Right ventricle myocardium superior (tissue), 1 donor: ENCODE measurements around the gene NANOS1. TPM values are rescaled to one million over a fixed set of nuclear protein-coding genes. Genes with fewer than 3 reads are reported as not detected.

ENCODE experiments used
- ATAC-seq: fragments of 200-7000 bp; cut with Tn5 transposase; one replicate; pipeline ENCODE4 v1.9.1; 2020; ENCODE audit warnings: mild to moderate bottlenecking; ENCODE audit not compliant: poor library complexity
- DNase-seq: peaks from one replicate; pipeline ENCODE4 v3.0.0-alpha.2; 2020
- intact Hi-C: fragments of 100-400 bp; cut with DNase I; formaldehyde crosslinking; loops from one replicate; pipeline ENCODE4 v1.11.2; 2022
- total RNA-seq: library from RNA; stranded (reverse); fragmentation: NEBNext Ultra II Directional; extraction: Animal tissue kit (Norgen Biotek cat#: 25700); gene quantifications from one replicate; pipeline ENCODE4 v1.2.1, GENCODE V29; 2021
- donor health status: DM: no; HTN: yes; CAD: no; lungs with severe emphysema.

NANOS1 gene
- total RNA-seq, 1 donor from 2014 or later: 10.0 TPM

- intact Hi-C loops: no loop called here
- no peak for ATAC-seq
These were observed 16.0 kb downstream of the NANOS1 start for GRCh38 chr10:119045561-119045960.

GRCh38 chr10:119049361-119049760 is 19.8 kb downstream of the NANOS1 start:
- intact Hi-C loops: no loop called here
- ATAC-seq: no peak
- DNase-seq: no peak

More at GRCh38 chr10:119045561-119045960, 16.0 kb downstream of the NANOS1 start:
- DNase-seq: no peak

- no peak for DNase-seq
- intact Hi-C loops: no loop called here
- no peak for ATAC-seq
These were observed 20.3 kb downstream of the NANOS1 start for GRCh38 chr10:119049777-119050176.

GRCh38 chr10:119051775-119052174 is 22.3 kb downstream of the NANOS1 start:
- intact Hi-C loops: no loop called here
- DNase-seq (no peak), ATAC-seq (no peak)

GRCh38 chr10:119055472-119055871 is 26.0 kb downstream of the NANOS1 start:
- ATAC-seq (no peak), DNase-seq (no peak)
- intact Hi-C loops: no loop called here

DNA sequence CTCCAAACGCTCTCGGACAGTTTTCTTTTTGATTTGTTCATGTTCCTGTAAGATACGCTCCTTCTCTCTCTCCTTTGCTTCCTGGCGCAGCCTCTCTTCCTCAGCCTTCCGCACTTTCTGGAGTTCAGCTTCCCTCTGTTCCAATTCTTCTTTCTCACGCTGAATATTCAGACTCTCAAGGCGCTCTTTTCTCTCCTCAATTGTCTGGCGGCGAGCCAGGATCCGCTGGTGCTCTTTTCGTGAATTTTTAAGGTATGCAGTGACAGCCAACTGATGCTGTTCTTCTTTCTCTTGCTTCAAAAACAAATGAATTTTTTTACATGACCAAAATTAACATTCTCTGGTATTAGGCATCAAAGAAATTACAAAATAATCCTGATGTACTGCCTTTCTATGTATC is 28.5 kb downstream of the NANOS1 start:
- intact Hi-C loops: no loop called here
- DNase-seq: no peak
- ATAC-seq: no peak

DNA sequence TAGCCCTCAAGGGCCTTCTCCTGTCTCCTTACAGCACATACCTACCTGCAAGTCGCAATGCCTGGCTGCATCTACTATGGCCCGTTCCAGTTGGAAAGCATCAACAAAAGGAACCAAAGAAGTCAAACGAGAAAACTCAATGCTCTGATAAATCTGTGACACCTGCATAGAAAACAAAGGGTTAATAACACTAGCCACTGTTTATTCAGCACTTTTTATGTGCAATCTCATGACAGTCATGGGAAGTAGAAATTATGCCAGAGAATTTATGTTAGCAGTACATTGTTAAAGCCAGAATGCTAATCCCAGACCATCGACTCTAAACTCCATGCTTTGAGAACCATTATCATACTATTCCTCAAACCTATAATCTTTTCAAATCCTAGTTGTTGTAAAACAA is 30.0 kb downstream of the NANOS1 start:
- DNase-seq (no peak), ATAC-seq (no peak)
- intact Hi-C loops: no loop called here

GRCh38 chr10:119060107-119060506 is 30.6 kb downstream of the NANOS1 start:
- ATAC-seq: no peak
- intact Hi-C loops: no loop called here
- no peak for DNase-seq

- no peak for ATAC-seq
- intact Hi-C loops: no loop called here
- DNase-seq: no peak
These were observed 31.8 kb downstream of the NANOS1 start for GRCh38 chr10:119061352-119061751.

DNA sequence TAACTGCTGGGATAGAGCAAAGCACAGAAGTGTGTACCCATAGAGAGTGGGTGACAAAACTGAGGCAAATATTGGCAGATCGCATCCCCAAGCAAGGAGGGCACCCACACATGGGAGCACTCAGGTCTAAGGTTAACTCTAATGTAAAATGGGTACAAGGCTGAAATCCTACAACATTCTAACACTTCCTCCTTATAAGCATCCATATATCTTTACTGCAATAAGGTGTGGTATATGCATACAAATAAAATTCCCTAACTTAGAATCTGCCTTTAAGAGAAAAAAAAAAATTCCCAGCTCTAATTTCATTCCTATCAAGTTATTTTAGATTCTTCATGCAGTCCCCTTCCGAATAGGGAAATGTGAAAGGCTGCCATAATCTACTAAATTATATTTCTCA is 32.4 kb downstream of the NANOS1 start:
- DNase-seq: no peak
- intact Hi-C loops: no loop called here
- ATAC-seq: no peak

GRCh38 chr10:119070395-119071165 is 41.1 kb downstream of the NANOS1 start:
- DNase-seq (no peak), ATAC-seq (no peak)
- intact Hi-C loops: no loop called here

DNA sequence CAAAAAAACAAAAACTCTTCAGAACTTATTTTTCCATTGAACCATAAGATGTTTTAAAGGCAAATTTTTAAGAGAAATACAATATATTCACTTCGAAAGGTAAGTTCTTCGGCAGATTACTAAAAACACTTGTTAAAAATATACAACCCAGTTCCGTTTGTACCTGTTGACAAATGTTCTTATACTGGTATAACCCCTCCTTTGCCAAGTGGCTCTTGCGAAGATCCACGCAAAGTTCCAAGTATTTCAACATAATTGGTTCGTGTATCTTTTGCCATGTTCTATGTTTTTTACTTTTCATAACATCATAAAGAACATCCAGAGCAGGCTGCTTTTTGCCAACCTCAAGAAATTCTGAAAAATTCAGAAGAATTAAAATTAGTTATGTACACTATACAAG is 44.1 kb downstream of the NANOS1 start:
- ATAC-seq (no peak), DNase-seq (no peak)
- intact Hi-C loops: no loop called here

DNA sequence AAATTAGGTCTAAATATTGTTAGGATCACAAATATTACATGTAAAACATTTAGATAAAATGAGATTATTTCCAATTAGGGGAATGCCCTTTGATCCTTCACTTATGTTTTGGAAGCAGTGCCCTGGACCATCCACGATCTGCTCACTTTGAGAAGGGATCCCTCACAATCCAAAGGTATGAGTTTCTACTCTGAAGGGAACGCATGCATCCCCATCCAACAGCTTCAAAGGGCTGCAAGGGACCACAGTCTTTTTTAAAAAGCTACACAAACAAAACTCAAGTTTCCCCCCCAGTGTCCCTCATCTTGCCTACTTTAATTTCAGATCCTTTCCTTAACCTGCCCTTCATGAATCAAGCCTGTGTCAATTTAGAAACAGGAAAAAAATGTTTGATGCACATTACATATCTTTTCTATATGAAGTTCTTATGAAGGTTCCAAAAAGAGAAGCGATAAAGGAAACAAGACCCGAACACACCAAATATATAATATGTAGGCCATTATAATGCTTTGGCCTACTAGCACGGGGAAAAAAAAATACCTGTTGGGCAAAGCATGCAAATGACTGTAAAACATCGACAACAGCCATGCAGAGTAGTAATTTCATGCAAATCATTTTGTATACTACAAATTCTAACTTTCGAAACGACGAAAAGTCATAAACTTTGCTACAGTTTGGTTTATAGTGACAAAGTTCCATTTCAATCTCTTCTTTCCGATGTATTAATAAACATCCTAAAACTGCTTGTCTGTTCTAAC is 49.1 kb downstream of the NANOS1 start:
- intact Hi-C loops: no loop called here
- ATAC-seq (no peak), DNase-seq (no peak)

DNA sequence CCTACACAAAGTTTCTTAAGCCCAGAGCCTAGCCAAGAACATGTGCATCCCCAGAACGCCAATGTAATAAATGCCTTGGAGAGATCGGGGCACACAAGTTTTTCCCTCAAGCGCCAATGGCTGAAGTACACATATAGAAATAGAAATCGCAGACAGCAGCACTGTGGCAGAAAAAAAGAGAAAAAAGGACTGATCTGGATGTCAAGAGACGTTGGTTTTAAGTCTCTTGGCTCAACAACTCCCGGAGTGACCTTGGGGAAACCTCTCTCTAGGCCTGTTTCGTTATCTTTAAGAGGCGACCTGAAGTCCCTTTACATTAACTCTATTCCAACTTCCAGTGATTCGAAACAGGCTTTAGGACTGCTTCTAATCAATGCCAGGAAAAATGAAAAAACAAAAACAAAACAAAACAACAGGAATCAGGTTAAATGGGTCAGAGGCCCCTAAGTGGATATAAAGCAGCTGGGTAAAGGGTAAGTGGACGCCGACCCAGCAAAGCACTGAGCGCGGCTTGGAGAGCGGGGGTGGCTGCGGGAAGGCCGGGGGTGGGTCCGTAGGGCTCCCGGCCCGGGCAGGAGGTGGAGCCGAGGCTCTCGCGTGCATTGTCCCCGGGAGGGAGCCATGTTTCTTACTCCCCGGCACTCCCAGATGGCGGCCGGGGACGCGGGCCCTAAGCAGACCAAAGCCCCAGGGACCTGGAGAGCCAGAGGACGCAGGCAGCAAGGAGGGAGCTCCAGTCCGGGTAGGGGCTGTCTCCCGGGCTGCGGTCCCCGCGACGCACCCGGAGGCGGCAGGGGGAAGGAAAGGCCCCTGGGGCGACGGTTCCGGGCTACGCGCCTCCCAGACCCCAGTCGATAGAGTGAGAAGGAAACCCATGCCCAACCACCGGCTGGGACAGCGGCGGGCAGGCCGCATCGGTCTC is 50.3 kb downstream of the NANOS1 start:
- peak; percentile 84 for DNase-seq
- ATAC-seq: peak; percentile 87
- intact Hi-C loops: no loop called here

DNA sequence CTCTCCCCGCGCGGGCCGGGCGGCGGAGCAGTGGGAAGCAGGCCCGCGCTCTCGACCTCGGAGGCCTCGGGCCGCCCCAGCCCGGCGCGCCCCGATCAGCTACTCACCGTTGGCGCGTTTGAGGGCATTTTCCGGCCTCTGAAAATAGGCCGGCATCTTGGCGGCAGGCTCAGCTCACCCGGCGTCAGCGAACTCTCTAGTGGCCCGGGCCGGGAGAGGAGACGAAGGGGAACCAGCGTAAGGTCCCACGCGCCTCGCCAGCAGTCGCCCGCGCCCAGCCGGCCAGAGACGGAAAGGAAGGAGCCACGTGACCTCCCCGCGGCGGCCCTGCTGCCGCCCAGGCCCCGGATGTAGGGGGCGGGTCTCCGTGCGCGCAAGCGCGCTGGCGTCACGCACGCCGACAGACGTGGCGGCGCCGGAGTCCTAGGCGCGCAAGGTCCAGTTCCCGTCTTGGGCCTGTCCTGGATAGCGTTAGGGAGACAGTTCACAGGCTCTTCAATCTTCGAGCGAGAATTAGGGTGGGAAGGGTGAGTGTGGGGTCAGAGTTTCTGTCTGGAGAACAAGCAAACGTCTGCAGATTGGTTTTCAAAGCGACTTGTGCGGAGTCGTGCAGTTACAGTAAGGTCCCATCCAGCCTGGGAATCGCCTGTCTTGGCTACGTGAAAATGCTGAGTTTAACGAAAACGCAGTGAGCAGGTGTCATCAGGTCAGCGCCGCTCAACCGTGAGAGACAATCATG is 51.2 kb downstream of the NANOS1 start, which contains the start of gene EIF3A:
Gene EIF3A (minus strand): TSS at position 297 of the 739 bp plus-strand sequence. CDS start 141 bp downstream, at position 156.
- ATAC-seq (peak; percentile 98), DNase-seq (peak; percentile 96)
- intact Hi-C loops: no loop called here
